ENCODE results near the gene MAN1A1.

DNA sequence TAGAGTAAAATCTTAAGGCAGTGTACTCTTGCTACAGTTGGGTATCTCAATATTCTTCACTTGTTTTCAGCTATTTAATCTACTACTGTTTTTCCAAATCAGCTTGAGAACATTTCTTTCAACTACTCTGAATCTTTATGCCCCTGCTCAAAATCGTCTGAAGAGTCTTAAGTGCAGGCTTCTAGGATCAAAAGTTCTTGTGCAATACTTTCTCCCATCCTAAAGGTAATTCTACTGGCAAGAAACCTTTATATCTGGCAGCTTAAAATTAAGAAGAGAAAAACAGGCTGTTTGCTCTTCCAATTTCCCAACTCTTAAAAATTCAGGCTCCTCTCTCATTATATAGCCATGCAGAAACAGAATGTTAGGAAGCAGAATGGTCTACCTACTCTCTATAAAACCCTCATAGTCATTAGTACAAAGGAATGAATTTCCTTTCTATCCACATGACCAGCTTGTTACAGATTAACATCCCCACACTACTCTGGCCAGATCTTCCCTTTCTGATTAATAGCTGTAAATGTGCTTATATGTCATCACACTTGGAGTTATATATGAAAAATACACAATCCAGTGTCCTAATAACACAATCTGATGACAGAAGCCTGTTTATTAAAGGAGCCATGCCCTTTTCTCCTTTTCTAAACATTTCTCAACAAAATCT, 148.9 kb downstream of the MAN1A1 start:
- TF ChIP-seq, protein P1, sequence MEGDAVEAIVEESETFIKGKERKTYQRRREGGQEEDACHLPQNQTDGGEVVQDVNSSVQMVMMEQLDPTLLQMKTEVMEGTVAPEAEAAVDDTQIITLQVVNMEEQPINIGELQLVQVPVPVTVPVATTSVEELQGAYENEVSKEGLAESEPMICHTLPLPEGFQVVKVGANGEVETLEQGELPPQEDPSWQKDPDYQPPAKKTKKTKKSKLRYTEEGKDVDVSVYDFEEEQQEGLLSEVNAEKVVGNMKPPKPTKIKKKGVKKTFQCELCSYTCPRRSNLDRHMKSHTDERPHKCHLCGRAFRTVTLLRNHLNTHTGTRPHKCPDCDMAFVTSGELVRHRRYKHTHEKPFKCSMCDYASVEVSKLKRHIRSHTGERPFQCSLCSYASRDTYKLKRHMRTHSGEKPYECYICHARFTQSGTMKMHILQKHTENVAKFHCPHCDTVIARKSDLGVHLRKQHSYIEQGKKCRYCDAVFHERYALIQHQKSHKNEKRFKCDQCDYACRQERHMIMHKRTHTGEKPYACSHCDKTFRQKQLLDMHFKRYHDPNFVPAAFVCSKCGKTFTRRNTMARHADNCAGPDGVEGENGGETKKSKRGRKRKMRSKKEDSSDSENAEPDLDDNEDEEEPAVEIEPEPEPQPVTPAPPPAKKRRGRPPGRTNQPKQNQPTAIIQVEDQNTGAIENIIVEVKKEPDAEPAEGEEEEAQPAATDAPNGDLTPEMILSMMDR (conservative IDR thresholded peaks at IDR 0.05; ENCODE audit: low read depth, low read length) = no peak
- no peak for TF ChIP-seq EZH2 (IDR thresholded peaks at IDR 0.05; ENCODE audit: borderline replicate concordance, low read depth, low read length, poor library complexity, severe bottlenecking)

All from A673 (cell line).